ENCODE measurements around the gene GRIN2D.

- TF ChIP-seq CTCF (IDR thresholded peaks at IDR 0.05), result no peak
- TF ChIP-seq POLR2AphosphoS5 (IDR thresholded peaks at IDR 0.05), result no peak
Observed at GRCh38 chr19:48396824-48397176, 3.3 kb downstream of the GRIN2D start.
